Endodermal cell (in vitro differentiated cells): ENCODE measurements around the gene MRFAP1. TPM values are rescaled to one million over a fixed set of nuclear protein-coding genes. Genes with fewer than 3 reads are reported as not detected.

Source experiments
- DNase-seq: peaks from one replicate; pipeline ENCODE4 v3.0.0-alpha.2; 2017
- H3K27ac ChIP-seq: 2 replicates; pipeline ENCODE4 v1.5.1; 2013; ENCODE audit warnings: mild to moderate bottlenecking, low read depth, low read length, moderate library complexity
- H3K27me3 ChIP-seq: 2 replicates; pipeline ENCODE4 v1.6.1; 2013; ENCODE audit warnings: mild to moderate bottlenecking, low read length, moderate library complexity; ENCODE audit not compliant: insufficient read depth, control insufficient read depth, poor library complexity, severe bottlenecking
- H3K36me3 ChIP-seq: 2 replicates; pipeline ENCODE4 v1.7.0; 2013; ENCODE audit warnings: mild to moderate bottlenecking, low read length, moderate library complexity; ENCODE audit not compliant: control insufficient read depth, insufficient read depth
- H3K4me1 ChIP-seq: one replicate; pipeline ENCODE4 v1.7.0; 2013; ENCODE audit warnings: low read length; ENCODE audit not compliant: control insufficient read depth, insufficient read depth
- H3K4me3 ChIP-seq: 2 replicates; pipeline ENCODE4 v1.5.1; 2013; ENCODE audit warnings: mild to moderate bottlenecking, low read length, moderate library complexity
- H3K9ac ChIP-seq: 2 replicates; pipeline ENCODE4 v1.6.1; 2013; ENCODE audit warnings: mild to moderate bottlenecking, low read length, moderate library complexity; ENCODE audit not compliant: poor library complexity, severe bottlenecking; ENCODE audit errors: extremely low read depth
- H3K9me3 ChIP-seq: 2 replicates; pipeline ENCODE4 v1.6.1; 2013; ENCODE audit warnings: mild to moderate bottlenecking, low read length, moderate library complexity; ENCODE audit not compliant: control insufficient read depth
- H3K27ac Mint-ChIP-seq: 2 replicates; pipeline ENCODE4 v1.8.0; 2020; ENCODE audit warnings: mixed read lengths
- H3K27me3 Mint-ChIP-seq: 2 replicates; pipeline ENCODE4 v1.8.0; 2021; ENCODE audit warnings: mild to moderate bottlenecking, mixed read lengths; ENCODE audit not compliant: insufficient read depth
- H3K36me3 Mint-ChIP-seq: 2 replicates; pipeline ENCODE4 v1.8.0; 2020; ENCODE audit warnings: low read depth, mixed read lengths
- H3K4me1 Mint-ChIP-seq: 2 replicates; pipeline ENCODE4 v1.8.0; 2020; ENCODE audit warnings: mixed read lengths
- H3K4me3 Mint-ChIP-seq: 2 replicates; pipeline ENCODE4 v1.8.0; 2020; ENCODE audit warnings: mild to moderate bottlenecking, moderate library complexity, mixed read lengths
- H3K9me3 Mint-ChIP-seq: 2 replicates; pipeline ENCODE4 v1.8.0; 2020; ENCODE audit warnings: mild to moderate bottlenecking, mixed read lengths
- WGBS, 2 experiments: methylation state at CpG; one replicate each; pipeline versions ENCODE4 v1.1.5 to v1.1.7; 2013; ENCODE audit warnings: missing lambda C conversion rate in 2 of 2, mixed read lengths in 1 of 2; ENCODE audit not compliant: insufficient coverage in 1 of 2, insufficient read length in 1 of 2; 5-methylcytosine and 5-hydroxymethylcytosine counted together
- total RNA-seq, 2 donors: library from RNA; stranded (reverse); fragmentation: NEBNext Ultra II Directional in 1 of 2; extraction: Animal tissue kit (Norgen Biotek cat#: 25700) in 1 of 2; gene quantifications; 2 replicates in 1 of 2; 3 replicates in 1 of 2; pipeline ENCODE4 v1.2.1, GENCODE V29; 2021
- TF ChIP-seq, protein P1 (sequence below): fragments of 200-600 bp; sonication (generic); conservative IDR thresholded peaks from 2 replicates; pipeline ENCODE4 v1.5.0; 2021; ENCODE audit warnings: antibody characterized with exemption, mild to moderate bottlenecking

MRFAP1 gene
- total RNA-seq, 2 donors from 2014 or later, result 231 to 239 TPM

DNA sequence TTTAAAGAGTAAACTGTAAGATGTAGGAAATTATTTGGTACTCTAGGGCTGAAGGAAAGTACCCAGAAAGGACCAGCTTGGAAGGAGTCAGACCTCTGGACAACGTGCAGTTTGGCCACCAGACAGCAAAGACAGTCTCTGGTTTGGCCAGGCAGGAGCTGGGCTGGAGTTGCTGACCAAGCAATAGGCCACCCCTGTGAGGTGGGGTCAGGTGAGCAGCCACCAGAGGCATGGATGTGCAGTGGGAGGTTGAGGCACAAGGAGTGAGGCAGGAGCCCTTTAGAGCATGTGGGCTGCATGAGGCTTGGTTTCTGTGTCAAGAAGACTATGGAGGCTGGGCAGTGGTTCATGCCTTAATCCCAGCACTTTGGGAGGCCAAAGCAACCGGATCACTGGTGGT is 17.7 kb upstream of the MRFAP1 start:
- no peak overlapping the region for H3K4me3 ChIP-seq
- H3K4me1 ChIP-seq, result no peaks in the 10 kb centered on the region
- TF ChIP-seq, protein P1, sequence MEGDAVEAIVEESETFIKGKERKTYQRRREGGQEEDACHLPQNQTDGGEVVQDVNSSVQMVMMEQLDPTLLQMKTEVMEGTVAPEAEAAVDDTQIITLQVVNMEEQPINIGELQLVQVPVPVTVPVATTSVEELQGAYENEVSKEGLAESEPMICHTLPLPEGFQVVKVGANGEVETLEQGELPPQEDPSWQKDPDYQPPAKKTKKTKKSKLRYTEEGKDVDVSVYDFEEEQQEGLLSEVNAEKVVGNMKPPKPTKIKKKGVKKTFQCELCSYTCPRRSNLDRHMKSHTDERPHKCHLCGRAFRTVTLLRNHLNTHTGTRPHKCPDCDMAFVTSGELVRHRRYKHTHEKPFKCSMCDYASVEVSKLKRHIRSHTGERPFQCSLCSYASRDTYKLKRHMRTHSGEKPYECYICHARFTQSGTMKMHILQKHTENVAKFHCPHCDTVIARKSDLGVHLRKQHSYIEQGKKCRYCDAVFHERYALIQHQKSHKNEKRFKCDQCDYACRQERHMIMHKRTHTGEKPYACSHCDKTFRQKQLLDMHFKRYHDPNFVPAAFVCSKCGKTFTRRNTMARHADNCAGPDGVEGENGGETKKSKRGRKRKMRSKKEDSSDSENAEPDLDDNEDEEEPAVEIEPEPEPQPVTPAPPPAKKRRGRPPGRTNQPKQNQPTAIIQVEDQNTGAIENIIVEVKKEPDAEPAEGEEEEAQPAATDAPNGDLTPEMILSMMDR, result no peak
- no peaks in the 10 kb centered on the region for H3K27me3 Mint-ChIP-seq
- peaks cover 24% of the 10 kb centered on the region for H3K36me3 Mint-ChIP-seq
- H3K27me3 ChIP-seq, result no peaks in the 10 kb centered on the region
- H3K9me3 Mint-ChIP-seq, result no peaks in the 10 kb centered on the region
- no peak overlapping the region for H3K4me3 Mint-ChIP-seq
- no peaks in the 10 kb centered on the region for H3K4me1 Mint-ChIP-seq
- DNase-seq, result no peak
- H3K27ac ChIP-seq, result no peak overlapping the region
- no peak overlapping the region for H3K27ac Mint-ChIP-seq
- WGBS, 2 experiments, result 80 to 90% methylated on average over 1 to 2 of the region's 2 CpGs
- no peak overlapping the region for H3K9ac ChIP-seq
- H3K9me3 ChIP-seq, result no peaks in the 10 kb centered on the region
- H3K36me3 ChIP-seq, result peaks cover 3% of the 10 kb centered on the region

DNA sequence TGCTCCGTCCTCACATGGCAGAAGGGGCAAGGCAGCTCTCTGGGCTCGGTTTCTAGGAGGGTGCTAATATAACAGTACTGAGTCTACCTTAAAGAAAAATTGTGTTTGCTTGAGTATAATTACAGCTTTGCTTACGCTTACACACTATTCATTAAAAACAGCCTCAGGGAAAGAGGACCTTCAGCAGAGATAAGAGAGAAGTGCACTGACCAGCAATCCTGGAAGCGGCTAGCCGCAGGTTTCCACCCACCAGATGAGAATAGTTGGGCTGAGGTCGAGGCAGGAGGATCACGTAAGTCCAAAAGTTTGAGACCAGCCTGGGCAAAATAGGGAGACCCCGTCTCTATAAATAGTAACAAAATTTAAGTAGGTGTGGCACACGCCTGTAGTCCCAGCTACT is 15.2 kb upstream of the MRFAP1 start:
- no peaks in the 10 kb centered on the region for H3K27me3 Mint-ChIP-seq
- no peak overlapping the region for H3K27ac ChIP-seq
- no peaks in the 10 kb centered on the region for H3K27me3 ChIP-seq
- no peaks in the 10 kb centered on the region for H3K4me1 ChIP-seq
- no peaks in the 10 kb centered on the region for H3K9me3 ChIP-seq
- DNase-seq, result no peak
- H3K9ac ChIP-seq, result no peak overlapping the region
- no peak overlapping the region for H3K27ac Mint-ChIP-seq
- 96 to 100% methylated on average over 5 to 9 of the region's 9 CpGs for WGBS, 2 experiments
- H3K4me1 Mint-ChIP-seq, result no peaks in the 10 kb centered on the region
- no peaks in the 10 kb centered on the region for H3K36me3 ChIP-seq
- TF ChIP-seq, protein P1, result no peak
- H3K36me3 Mint-ChIP-seq, result peaks cover 10% of the 10 kb centered on the region
- H3K4me3 ChIP-seq, result no peak overlapping the region
- H3K9me3 Mint-ChIP-seq, result no peaks in the 10 kb centered on the region
- no peak overlapping the region for H3K4me3 Mint-ChIP-seq

DNA sequence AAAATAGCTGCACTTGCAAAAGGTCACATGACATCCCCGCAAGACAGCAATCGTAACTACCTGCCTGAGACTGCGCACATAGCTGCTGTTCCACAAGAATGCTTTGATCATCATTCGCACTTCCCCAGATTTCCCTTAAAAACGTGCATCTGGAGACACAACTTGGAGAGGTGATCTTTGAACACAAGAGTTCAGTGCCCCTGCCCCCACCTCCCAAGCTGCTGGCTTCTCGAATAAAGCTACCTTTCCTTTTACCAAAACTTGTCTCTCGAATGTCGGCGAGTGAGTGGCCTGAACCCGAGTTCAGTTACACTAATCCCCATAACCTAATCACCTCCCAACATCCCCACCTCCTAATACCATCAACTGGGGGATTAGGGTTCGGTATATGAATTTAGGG is 14.4 kb upstream of the MRFAP1 start:
- Histone ChIP-seq H3K4me3 (no peak overlapping the region), H3K9ac (no peak overlapping the region), H3K27ac (no peak overlapping the region), H3K4me1 (no peaks in the 10 kb centered on the region), H3K27me3 (no peaks in the 10 kb centered on the region), H3K36me3 (no peaks in the 10 kb centered on the region), H3K9me3 (no peaks in the 10 kb centered on the region)
- no peak for DNase-seq
- H3K9me3 Mint-ChIP-seq, result no peaks in the 10 kb centered on the region
- H3K36me3 Mint-ChIP-seq, result peaks cover 7% of the 10 kb centered on the region
- TF ChIP-seq, protein P1, result no peak
- WGBS, 2 experiments, result 86 to 96% methylated on average over 6 to 11 of the region's 11 CpGs
- H3K4me3 Mint-ChIP-seq, result no peak overlapping the region
- H3K27ac Mint-ChIP-seq, result no peak overlapping the region
- H3K27me3 Mint-ChIP-seq, result no peaks in the 10 kb centered on the region
- no peaks in the 10 kb centered on the region for H3K4me1 Mint-ChIP-seq
